B cell (primary cell): ENCODE data around the gene SLC6A18.

ENCODE experiments used
- EZH2 ChIP-seq: IDR thresholded peaks from 2 replicates; pipeline ENCODE4 v1.6.1; 2012; ENCODE audit warnings: borderline replicate concordance, low read depth, mild to moderate bottlenecking, moderate library complexity, low read length; ENCODE audit not compliant: insufficient read depth, poor library complexity, severe bottlenecking
- TF ChIP-seq, protein P1 (sequence below): fragments of 200-600 bp; IDR thresholded peaks from one replicate; pipeline ENCODE4 v1.8.0; 2022; ENCODE audit warnings: antibody characterized with exemption, mild to moderate bottlenecking

- no peak for TF ChIP-seq EZH2
- TF ChIP-seq, protein P1, sequence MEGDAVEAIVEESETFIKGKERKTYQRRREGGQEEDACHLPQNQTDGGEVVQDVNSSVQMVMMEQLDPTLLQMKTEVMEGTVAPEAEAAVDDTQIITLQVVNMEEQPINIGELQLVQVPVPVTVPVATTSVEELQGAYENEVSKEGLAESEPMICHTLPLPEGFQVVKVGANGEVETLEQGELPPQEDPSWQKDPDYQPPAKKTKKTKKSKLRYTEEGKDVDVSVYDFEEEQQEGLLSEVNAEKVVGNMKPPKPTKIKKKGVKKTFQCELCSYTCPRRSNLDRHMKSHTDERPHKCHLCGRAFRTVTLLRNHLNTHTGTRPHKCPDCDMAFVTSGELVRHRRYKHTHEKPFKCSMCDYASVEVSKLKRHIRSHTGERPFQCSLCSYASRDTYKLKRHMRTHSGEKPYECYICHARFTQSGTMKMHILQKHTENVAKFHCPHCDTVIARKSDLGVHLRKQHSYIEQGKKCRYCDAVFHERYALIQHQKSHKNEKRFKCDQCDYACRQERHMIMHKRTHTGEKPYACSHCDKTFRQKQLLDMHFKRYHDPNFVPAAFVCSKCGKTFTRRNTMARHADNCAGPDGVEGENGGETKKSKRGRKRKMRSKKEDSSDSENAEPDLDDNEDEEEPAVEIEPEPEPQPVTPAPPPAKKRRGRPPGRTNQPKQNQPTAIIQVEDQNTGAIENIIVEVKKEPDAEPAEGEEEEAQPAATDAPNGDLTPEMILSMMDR = no peak
Measured at GRCh38 chr5:1203311-1203967, 21.7 kb upstream of the SLC6A18 start.
